Body of pancreas (tissue), 4 donors: Measurements from ENCODE around the gene ASTE1.

ENCODE experiments used
- POLR2A ChIP-seq, 3 donors: fragments of 450-650 bp; IDR thresholded peaks; one replicate each; pipeline ENCODE4 v1.6.1; 2016; ENCODE audit warnings: antibody characterized with exemption in 3 of 3, mild to moderate bottlenecking in 2 of 3
- TF ChIP-seq, protein P1 (sequence below), 7 experiments: fragments of 450-650 bp in 4 of 7; fragments of 200-600 bp in 3 of 7; sonication (generic) in 3 of 7; IDR thresholded peaks; one replicate each; pipeline ENCODE4 v1.5.1; 2016 to 2019; ENCODE audit warnings: antibody characterized with exemption in 7 of 7

DNA sequence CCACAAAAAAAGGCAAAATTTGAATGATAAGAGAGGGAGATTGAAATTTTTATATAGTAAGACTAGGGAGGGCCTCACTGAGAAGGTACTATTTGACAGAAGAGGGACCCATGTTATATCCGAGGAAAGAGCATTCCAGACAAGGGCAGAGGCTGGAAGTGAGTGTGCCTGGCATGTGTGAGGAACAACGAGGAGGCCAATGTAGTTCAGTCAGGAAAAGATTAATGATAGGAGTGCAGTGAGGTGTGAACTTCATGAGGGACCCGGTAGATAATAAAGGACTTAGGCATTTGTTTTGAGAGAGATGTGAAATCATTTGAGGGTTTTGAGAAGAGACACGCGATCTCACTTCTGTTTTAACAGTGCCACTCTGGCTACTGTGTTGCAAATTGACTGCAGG is 36.3 kb downstream of the ASTE1 start:
- TF ChIP-seq, protein P1, sequence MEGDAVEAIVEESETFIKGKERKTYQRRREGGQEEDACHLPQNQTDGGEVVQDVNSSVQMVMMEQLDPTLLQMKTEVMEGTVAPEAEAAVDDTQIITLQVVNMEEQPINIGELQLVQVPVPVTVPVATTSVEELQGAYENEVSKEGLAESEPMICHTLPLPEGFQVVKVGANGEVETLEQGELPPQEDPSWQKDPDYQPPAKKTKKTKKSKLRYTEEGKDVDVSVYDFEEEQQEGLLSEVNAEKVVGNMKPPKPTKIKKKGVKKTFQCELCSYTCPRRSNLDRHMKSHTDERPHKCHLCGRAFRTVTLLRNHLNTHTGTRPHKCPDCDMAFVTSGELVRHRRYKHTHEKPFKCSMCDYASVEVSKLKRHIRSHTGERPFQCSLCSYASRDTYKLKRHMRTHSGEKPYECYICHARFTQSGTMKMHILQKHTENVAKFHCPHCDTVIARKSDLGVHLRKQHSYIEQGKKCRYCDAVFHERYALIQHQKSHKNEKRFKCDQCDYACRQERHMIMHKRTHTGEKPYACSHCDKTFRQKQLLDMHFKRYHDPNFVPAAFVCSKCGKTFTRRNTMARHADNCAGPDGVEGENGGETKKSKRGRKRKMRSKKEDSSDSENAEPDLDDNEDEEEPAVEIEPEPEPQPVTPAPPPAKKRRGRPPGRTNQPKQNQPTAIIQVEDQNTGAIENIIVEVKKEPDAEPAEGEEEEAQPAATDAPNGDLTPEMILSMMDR (IDR thresholded peaks at IDR 0.05): no peak
- TF ChIP-seq POLR2A (IDR thresholded peaks at IDR 0.05): no peak
